H9 (cell line): ENCODE results near the gene SPRED3. TPM values are rescaled to one million over a fixed set of nuclear protein-coding genes. Genes with fewer than 3 reads are reported as not detected.

Experiments
- DNase-seq: peaks from one replicate; pipeline ENCODE4 v3.0.0-alpha.2; 2017
- H2AFZ ChIP-seq: one replicate; pipeline ENCODE4 v1.6.1; 2013; ENCODE audit warnings: mild to moderate bottlenecking, low read length, control low read depth, moderate library complexity
- H2AK5ac ChIP-seq: 2 replicates; pipeline ENCODE4 v1.6.1; 2013; ENCODE audit warnings: low read length, control low read depth, mixed read lengths; ENCODE audit not compliant: insufficient read length
- H2BK120ac ChIP-seq: one replicate; pipeline ENCODE4 v1.6.1; 2013; ENCODE audit warnings: low read depth, mild to moderate bottlenecking, low read length, control low read depth, inconsistent platforms; ENCODE audit not compliant: poor library complexity, severe bottlenecking
- H2BK12ac ChIP-seq: 2 replicates; pipeline ENCODE4 v1.6.1; 2013; ENCODE audit warnings: low read length, control low read depth, mixed read lengths, low read depth; ENCODE audit not compliant: insufficient read length
- H2BK15ac ChIP-seq: 2 replicates; pipeline ENCODE4 v1.6.1; 2013; ENCODE audit warnings: low read depth, low read length, control low read depth
- H2BK20ac ChIP-seq: one replicate; pipeline ENCODE4 v1.6.1; 2013; ENCODE audit warnings: low read depth, mild to moderate bottlenecking, low read length, control low read depth, inconsistent platforms; ENCODE audit not compliant: poor library complexity, severe bottlenecking
- H2BK5ac ChIP-seq: 2 replicates; pipeline ENCODE4 v1.6.1; 2013; ENCODE audit warnings: low read length, control low read depth, mixed read lengths; ENCODE audit not compliant: insufficient read length
- H3K14ac ChIP-seq: 2 replicates; pipeline ENCODE4 v1.6.1; 2013; ENCODE audit warnings: low read length, control low read depth; ENCODE audit not compliant: insufficient read depth
- H3K18ac ChIP-seq: 2 replicates; pipeline ENCODE4 v1.6.1; 2013; ENCODE audit warnings: low read depth, mild to moderate bottlenecking, mixed read lengths, low read length, control low read depth; ENCODE audit not compliant: insufficient read length
- H3K23ac ChIP-seq: 2 replicates; pipeline ENCODE4 v1.6.1; 2013; ENCODE audit warnings: low read length, control low read depth, mixed read lengths, low read depth; ENCODE audit not compliant: insufficient read length
- H3K23me2 ChIP-seq: 2 replicates; pipeline ENCODE4 v1.6.1; 2013; ENCODE audit warnings: low read depth, mild to moderate bottlenecking, mixed read lengths, low read length, control low read depth; ENCODE audit not compliant: insufficient read length, poor library complexity, severe bottlenecking
- H3K27ac ChIP-seq: 2 replicates; pipeline ENCODE4 v1.5.1; 2013; ENCODE audit warnings: low read length, control low read depth, mixed read lengths, low read depth; ENCODE audit not compliant: insufficient read length
- H3K27me3 ChIP-seq: 2 replicates; pipeline ENCODE4 v1.6.1; 2013; ENCODE audit warnings: low read length, control low read depth, inconsistent platforms; ENCODE audit not compliant: insufficient read depth
- H3K4ac ChIP-seq: 2 replicates; pipeline ENCODE4 v1.6.1; 2013; ENCODE audit warnings: low read depth, mild to moderate bottlenecking, control low read depth, inconsistent platforms, low read length, moderate library complexity
- H3K4me1 ChIP-seq: 2 replicates; pipeline ENCODE4 v1.6.1; 2013; ENCODE audit warnings: low read length, control low read depth, inconsistent platforms; ENCODE audit not compliant: insufficient read depth
- H3K4me2 ChIP-seq: 2 replicates; pipeline ENCODE4 v1.6.1; 2013; ENCODE audit warnings: low read length, control low read depth, mixed read lengths; ENCODE audit not compliant: insufficient read length, insufficient read depth
- H3K56ac ChIP-seq: 2 replicates; pipeline ENCODE4 v1.6.1; 2013; ENCODE audit warnings: low read depth, mild to moderate bottlenecking, mixed read lengths, low read length, control low read depth; ENCODE audit not compliant: insufficient read length
- H3K79me1 ChIP-seq: 2 replicates; pipeline ENCODE4 v1.6.1; 2013; ENCODE audit warnings: low read depth, mild to moderate bottlenecking, moderate library complexity, low read length, control low read depth, inconsistent platforms; ENCODE audit not compliant: insufficient read depth, poor library complexity, severe bottlenecking
- H3K79me2 ChIP-seq: 2 replicates; pipeline ENCODE4 v1.6.1; 2013; ENCODE audit warnings: low read length, control low read depth, inconsistent platforms; ENCODE audit not compliant: insufficient read depth
- H3K9ac ChIP-seq: 2 replicates; pipeline ENCODE4 v1.6.1; 2013; ENCODE audit warnings: low read length, control low read depth, mixed read lengths; ENCODE audit not compliant: insufficient read length; ENCODE audit errors: extremely low read depth
- H3K9me3 ChIP-seq: one replicate; pipeline ENCODE4 v1.6.1; 2013; ENCODE audit warnings: low read depth, low read length, inconsistent platforms; ENCODE audit not compliant: control insufficient read depth
- H3T11ph ChIP-seq: one replicate; pipeline ENCODE4 v1.6.1; 2013; ENCODE audit warnings: mild to moderate bottlenecking, low read length, control low read depth, inconsistent platforms
- H4K20me1 ChIP-seq: one replicate; pipeline ENCODE4 v1.6.1; 2013; ENCODE audit not compliant: control insufficient read depth, insufficient read length, insufficient read depth
- H4K5ac ChIP-seq: 2 replicates; pipeline ENCODE4 v1.6.1; 2013; ENCODE audit warnings: low read depth, mild to moderate bottlenecking, mixed read lengths, low read length, control low read depth; ENCODE audit not compliant: insufficient read length
- H4K8ac ChIP-seq: replicated peaks from 2 replicates; pipeline ENCODE4 v1.6.1; 2013; ENCODE audit warnings: low read length, control low read depth, mixed read lengths, low read depth; ENCODE audit not compliant: insufficient read length
- H4K91ac ChIP-seq: 2 replicates; pipeline ENCODE4 v1.6.1; 2013; ENCODE audit warnings: low read depth, mild to moderate bottlenecking, moderate library complexity, mixed read lengths, low read length, control low read depth; ENCODE audit not compliant: insufficient read length
- H3K27ac Mint-ChIP-seq, 3 experiments: 2 replicates in 2 of 3; 3 replicates in 1 of 3; pipeline ENCODE4 v1.8.0; 2020 to 2021; ENCODE audit warnings: mixed read lengths in 3 of 3, mild to moderate bottlenecking in 1 of 3, moderate library complexity in 1 of 3
- H3K27me3 Mint-ChIP-seq: 2 replicates; pipeline ENCODE4 v1.8.0; 2021; ENCODE audit warnings: low read depth, mild to moderate bottlenecking, moderate library complexity, mixed read lengths
- H3K36me3 Mint-ChIP-seq, 3 experiments: 2 replicates in 2 of 3; 3 replicates in 1 of 3; pipeline ENCODE4 v1.8.0; 2020 to 2021; ENCODE audit warnings: low read depth in 3 of 3, mixed read lengths in 3 of 3; ENCODE audit not compliant: insufficient read depth in 1 of 3
- H3K4me1 Mint-ChIP-seq, 2 experiments: 2 replicates each; pipeline ENCODE4 v1.8.0; 2020; ENCODE audit warnings: mixed read lengths in 2 of 2
- H3K4me3 Mint-ChIP-seq, 2 experiments: 2 replicates in 1 of 2; 3 replicates in 1 of 2; pipeline ENCODE4 v1.8.0; 2020 to 2021; ENCODE audit warnings: mild to moderate bottlenecking in 2 of 2, mixed read lengths in 2 of 2, moderate library complexity in 1 of 2
- H3K9me3 Mint-ChIP-seq, 2 experiments: 2 replicates in 1 of 2; 3 replicates in 1 of 2; pipeline ENCODE4 v1.8.0; 2020; ENCODE audit warnings: mild to moderate bottlenecking in 2 of 2, mixed read lengths in 2 of 2, moderate library complexity in 1 of 2
- CTCF ChIP-seq: fragments of 200-600 bp; sonication (generic); conservative IDR thresholded peaks from 3 replicates; pipeline ENCODE4 v1.8.0; 2021; ENCODE audit warnings: antibody characterized with exemption, mild to moderate bottlenecking
- WGBS: extraction: QIAGEN DNeasy Blood & Tissue Kit; methylation state at CpG from one replicate; pipeline ENCODE4 v1.1.7; 2013; ENCODE audit warnings: missing lambda C conversion rate, low lambda C conversion rate, mixed read lengths; ENCODE audit not compliant: insufficient read length; ENCODE audit errors: extremely low coverage; 5-methylcytosine and 5-hydroxymethylcytosine counted together
- total RNA-seq: library from RNA; stranded (reverse); gene quantifications from 2 replicates; pipeline ENCODE4 v1.2.1, GENCODE V29; 2021

SPRED3 gene
- total RNA-seq, 1 experiment from 2014 or later = 16.4 TPM

GRCh38 chr19:38360839-38361631, 27.5 kb upstream of the SPRED3 start:
- H3K36me3 Mint-ChIP-seq = peaks cover 0 to 4% (median 0%) of the 10 kb centered on the region in 3 experiments; a peak in 3 of 7 replicates
- no peak overlapping the region for H2BK12ac ChIP-seq
- H3K27me3 Mint-ChIP-seq = peaks cover 70% of the 10 kb centered on the region
- H4K5ac ChIP-seq = no peak overlapping the region
- WGBS = no CpG with 5 or more reads among the region's 23 CpGs
- peaks cover 6% of the 10 kb centered on the region for H3K23me2 ChIP-seq
- H4K8ac ChIP-seq = no peak overlapping the region
- H2BK120ac ChIP-seq = no peak overlapping the region
- no peaks in the 10 kb centered on the region for H3K79me1 ChIP-seq
- peaks cover 14% of the 10 kb centered on the region; the same call in 1 of the 2 replicates for H3K27me3 ChIP-seq
- H4K91ac ChIP-seq = no peak overlapping the region
- peaks cover 10 to 16% of the 10 kb centered on the region in 2 experiments for H3K4me1 Mint-ChIP-seq
- H3K27ac Mint-ChIP-seq = peak overlapping the region in 1 of 3 experiments; percentile 64; a peak in 1 of 7 replicates
- H3K56ac ChIP-seq = no peak overlapping the region
- H3T11ph ChIP-seq = no peak overlapping the region
- TF ChIP-seq CTCF = no peak
- no peaks in the 10 kb centered on the region for H3K79me2 ChIP-seq
- no peaks in the 10 kb centered on the region for H4K20me1 ChIP-seq
- H3K23ac ChIP-seq = no peak overlapping the region
- H2AK5ac ChIP-seq = no peak overlapping the region
- H3K18ac ChIP-seq = no peak overlapping the region
- H2BK20ac ChIP-seq = no peak overlapping the region
- no peak overlapping the region for H2AFZ ChIP-seq
- peaks cover 4 to 8% of the 10 kb centered on the region in 2 experiments; a peak in 2 of 5 replicates for H3K9me3 Mint-ChIP-seq
- peak overlapping the region; percentile 69 for H3K4me2 ChIP-seq
- no peak overlapping the region for H2BK15ac ChIP-seq
- peak overlapping the region; percentile 13; the same call in 1 of the 2 replicates for H3K14ac ChIP-seq
- no peak for DNase-seq
- H3K9me3 ChIP-seq = no peaks in the 10 kb centered on the region
- peak overlapping the region; percentile 83 to 92 for H3K4me3 Mint-ChIP-seq
- H3K4ac ChIP-seq = no peak overlapping the region
- H3K27ac ChIP-seq = no peak overlapping the region
- H2BK5ac ChIP-seq = no peak overlapping the region
- no peaks in the 10 kb centered on the region for H3K4me1 ChIP-seq
- no peak overlapping the region for H3K9ac ChIP-seq
